A549 treated with AZD2906 at 1 μM for 4 hours (cell line): ENCODE results near the gene TEX22. TPM values are rescaled to one million over a fixed set of nuclear protein-coding genes. Genes with fewer than 3 reads are reported as not detected.

Source experiments
- total RNA-seq: library from RNA; stranded (reverse); fragments of 200-300 nt; extraction: Qiagen RNA extraction; gene quantifications from 5 replicates; pipeline ENCODE4 v1.2.3, GENCODE V29; 2022

Gene TEX22, protein sequence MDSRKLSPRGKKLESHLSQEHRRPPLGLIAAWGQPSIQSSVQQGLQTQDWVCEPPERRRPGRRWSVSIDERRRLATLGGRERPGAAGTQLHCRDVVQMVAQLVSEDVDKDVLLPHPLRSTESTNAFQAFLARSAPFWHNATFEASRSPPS
- 0.10 to 0.20 TPM (median 0.14 TPM) in 5 replicates for total RNA-seq

DNA sequence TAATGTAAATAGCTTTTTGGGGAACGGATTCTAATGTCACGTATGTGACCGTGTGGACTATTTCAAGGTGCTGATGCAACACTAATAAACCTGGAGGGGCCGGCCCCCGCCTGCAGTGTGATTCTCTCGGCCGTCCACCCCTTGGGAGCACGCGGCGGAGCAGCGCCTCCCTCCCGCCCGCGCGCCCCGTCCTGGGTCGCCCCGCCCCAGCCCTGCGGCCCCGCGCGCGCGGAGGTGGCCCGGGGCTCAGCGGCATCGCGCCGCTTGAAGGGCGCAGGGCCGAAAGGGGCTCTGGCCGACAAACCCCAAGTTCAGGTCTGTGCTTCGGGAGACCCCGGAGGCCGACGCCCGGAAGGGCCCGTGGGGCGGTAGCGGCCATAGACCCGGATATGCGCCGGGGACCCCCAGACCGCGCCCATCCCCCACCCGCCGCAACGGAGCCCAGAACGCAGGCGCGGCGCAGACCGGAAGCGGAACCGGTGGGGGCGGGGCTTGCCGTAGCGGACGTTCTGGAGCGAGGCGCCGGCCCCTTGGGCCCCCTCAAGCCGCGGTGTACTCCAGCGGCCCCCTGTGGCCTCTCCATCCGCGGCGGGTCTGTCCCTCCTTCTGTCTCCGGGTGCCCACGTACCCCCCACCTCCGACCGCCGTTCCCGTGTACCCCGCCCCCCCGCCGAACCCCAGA is at the start of gene TEX22:
Gene TEX22 (plus strand): TSS at position 495 of the 682 bp plus-strand sequence. CDS start 803 bp downstream, outside the sequence.

DNA sequence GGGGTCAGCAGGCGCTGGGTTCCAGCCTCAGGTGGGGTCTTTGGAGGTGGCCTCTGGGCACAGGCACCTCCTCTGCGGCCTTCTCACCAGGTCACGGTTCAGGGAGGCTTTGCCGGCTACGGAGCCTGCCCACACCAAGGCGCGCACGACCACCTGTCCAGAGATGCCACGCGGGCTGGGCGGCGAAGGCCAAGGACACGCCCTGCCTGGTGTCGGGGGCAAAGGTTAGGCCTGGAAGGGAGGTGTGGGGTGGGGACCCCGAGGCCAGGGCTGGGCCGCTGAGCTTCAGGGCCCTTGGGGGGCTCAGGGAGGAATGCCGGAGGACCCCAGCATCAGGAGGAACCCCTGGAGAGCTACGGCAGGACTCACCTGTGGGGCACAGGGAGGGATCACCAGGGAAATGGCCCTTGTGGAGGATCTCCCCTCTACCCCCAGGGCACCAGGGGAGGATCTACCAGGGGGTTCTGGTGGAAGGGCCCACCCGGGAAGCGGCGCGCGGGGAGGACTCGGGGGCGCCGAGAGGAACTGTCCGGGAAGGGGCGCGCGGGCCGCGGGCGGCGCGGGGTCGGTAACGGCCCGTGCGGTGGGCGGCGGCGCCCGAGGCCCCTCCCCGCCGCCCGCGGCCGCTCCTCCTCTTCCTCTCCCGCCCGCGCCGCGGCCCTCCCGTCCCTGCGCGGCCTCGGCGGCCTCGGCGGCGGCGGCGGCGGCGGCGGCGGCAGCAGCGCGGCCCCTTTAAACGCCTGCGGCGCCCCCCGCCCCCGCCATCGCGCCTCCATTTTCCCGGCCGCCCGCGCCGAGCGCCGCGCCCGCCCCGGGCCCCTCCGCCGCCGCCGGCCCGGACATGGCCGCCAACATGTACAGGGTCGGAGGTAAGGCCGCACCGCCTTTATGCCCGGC is 21.1 kb downstream of the TEX22 start, which contains the start of gene MTA1:
Gene MTA1 (plus strand): TSS at position 633 of the 897 bp plus-strand sequence. CDS start 209 bp downstream, at position 842.

Other genes with a start within 250 kb of the TEX22 start
- gene JAG2, start 229.8 kb upstream of the TEX22 start, total RNA-seq: 16.3 to 28.4 TPM (median 23.6 TPM) in 5 replicates
- 22.3 to 49.6 TPM (median 43.3 TPM) in 5 replicates for gene NUDT14, start 217.2 kb upstream of the TEX22 start, total RNA-seq
- 31.1 to 45.1 TPM (median 41.8 TPM) in 5 replicates for gene BTBD6, start 150.0 kb upstream of the TEX22 start, total RNA-seq
- 25.7 to 29.8 TPM (median 28.7 TPM) in 5 replicates for gene BRF1, start 97.5 kb upstream of the TEX22 start, total RNA-seq
- 20.0 to 30.1 TPM (median 25.9 TPM) in 5 replicates for gene PACS2, start 83.8 kb upstream of the TEX22 start, total RNA-seq
- gene MTA1, start 21.3 kb downstream of the TEX22 start, total RNA-seq: 51.3 to 86.8 TPM (median 72.1 TPM) in 5 replicates
- 114 to 222 TPM (median 208 TPM) in 5 replicates for gene CRIP2, start 76.3 kb downstream of the TEX22 start, total RNA-seq
- gene CRIP1, start 88.3 kb downstream of the TEX22 start, total RNA-seq: 1,746 to 1,969 TPM (median 1,931 TPM) in 5 replicates
- gene TEDC1, start 92.7 kb downstream of the TEX22 start, total RNA-seq: 30.6 to 49.9 TPM (median 48.4 TPM) in 5 replicates
- 3.8 to 9.3 TPM (median 8.8 TPM) in 5 replicates for gene TMEM121, start 128.0 kb downstream of the TEX22 start, total RNA-seq